ENCODE measurements around the gene USO1. TPM values are rescaled to one million over a fixed set of nuclear protein-coding genes. Genes with fewer than 3 reads are reported as not detected.

The USO1 gene
- total RNA-seq (2014; rRNA removed; shearing (Covaris generic)) (117 and 208 TPM in 2 replicates), polyA plus RNA-seq (2016; fragmentation: Nextera tagmentation; extraction: Ambion mirVana) (72.0 and 74.2 TPM in 2 replicates)

DNA sequence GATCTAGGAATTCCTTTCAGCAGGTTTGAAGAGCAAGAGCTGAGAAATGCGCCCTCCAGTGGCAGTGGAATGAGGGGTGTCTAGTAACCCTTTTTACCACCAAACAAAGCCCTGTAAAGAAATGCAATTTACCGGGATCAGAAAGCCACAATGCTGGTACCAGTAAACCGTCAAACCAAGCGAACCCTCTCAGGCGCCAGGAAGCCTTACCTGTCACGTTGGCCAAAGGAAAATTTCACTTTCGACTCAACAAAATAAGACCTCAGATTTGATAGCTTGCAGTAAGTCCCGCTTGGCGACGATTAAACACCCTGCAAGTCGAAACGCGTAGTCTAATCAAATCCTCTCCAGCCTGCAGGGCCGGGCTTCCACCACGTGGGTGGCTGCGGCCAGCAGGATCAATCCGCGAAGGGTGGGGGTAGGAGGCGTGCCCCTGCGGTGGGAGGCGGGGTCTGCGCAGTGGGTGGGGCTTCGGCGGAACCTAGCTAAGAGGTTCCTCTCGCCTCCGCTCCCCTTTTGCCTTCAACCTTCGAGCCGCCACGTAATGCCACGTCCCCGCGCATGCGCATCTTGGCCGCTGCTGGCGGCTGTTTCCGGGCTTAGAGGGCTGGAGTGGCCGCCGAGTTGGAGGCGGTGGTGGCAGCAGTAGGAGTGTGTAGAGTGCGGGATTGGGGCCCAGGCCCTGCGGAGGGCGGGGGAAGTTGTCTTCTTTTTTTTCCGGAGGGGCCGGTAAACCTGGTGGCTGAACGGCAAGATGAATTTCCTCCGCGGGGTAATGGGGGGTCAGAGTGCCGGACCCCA is at the start of gene USO1:
Gene USO1, plus strand, starts transcription at position 512 of the 801 bp plus-strand sequence. Its CDS starts 243 bp downstream, at position 755.
- TF ChIP-seq EZH2phosphoT487 (IDR thresholded peaks at IDR 0.05; ENCODE audit: insufficient read depth, low read depth), result no peak
- TF ChIP-seq EZH2 (IDR thresholded peaks at IDR 0.05; ENCODE audit: insufficient read depth, poor library complexity, severe bottlenecking), result no peak
- Histone ChIP-seq H3K79me2 (ENCODE audit: insufficient read depth) (peaks cover 78% of the 10 kb centered on the region), H3K4me1 (ENCODE audit: insufficient read depth) (peaks cover 29% of the 10 kb centered on the region), H3K4me3 (peak within 1 kb of the TSS; percentile 87), H4K20me1 (ENCODE audit: insufficient read depth) (no peaks in the 10 kb centered on the region), H3K36me3 (ENCODE audit: low read depth) (no peaks in the 10 kb centered on the region), H3K27ac (peak within 1 kb of the TSS; percentile 97), H3F3A (ENCODE audit: insufficient read depth) (peaks cover 14% of the 10 kb centered on the region), H3K9me3 (ENCODE audit: low read depth) (no peaks in the 10 kb centered on the region), H3K4me2 (ENCODE audit: unreplicated experiment) (peak within 1 kb of the TSS; percentile 96), H3K27me3 (replicated peaks; ENCODE audit: insufficient read depth) (no peaks in the 10 kb centered on the region), H2AFZ (peak within 1 kb of the TSS; percentile 93), H3K9me2 (ENCODE audit: insufficient read depth) (no peaks in the 10 kb centered on the region), H3K9ac (peak within 1 kb of the TSS; percentile 99)
- DNase-seq, result peak; percentile 99
- WGBS, 2 experiments (ENCODE audit: low coverage in 1 of 2, low lambda C conversion rate in 2 of 2, missing lambda C conversion rate in 2 of 2), result 1 to 2% methylated on average over 46 to 48 of the region's 48 CpGs
- in situ Hi-C loops (cut with MboI), result no loop called here

GRCh38 chr4:75675004-75675531 is 49.3 kb upstream of the USO1 start:
- peaks cover 27% of the 10 kb centered on the region for H3K4me1 ChIP-seq (ENCODE audit: insufficient read depth)
- H3K9me3 ChIP-seq (ENCODE audit: low read depth), result no peaks in the 10 kb centered on the region
- no peak overlapping the region for H3K27ac ChIP-seq
- in situ Hi-C loops (cut with MboI), result no loop called here
- H3K9me2 ChIP-seq (ENCODE audit: insufficient read depth), result no peaks in the 10 kb centered on the region
- 93 to 94% methylated on average over 11 of the region's 11 CpGs for WGBS, 2 experiments (ENCODE audit: low coverage in 1 of 2, low lambda C conversion rate in 2 of 2, missing lambda C conversion rate in 2 of 2)
- peaks cover 6% of the 10 kb centered on the region; the same call in 1 of the 2 replicates for H4K20me1 ChIP-seq (ENCODE audit: insufficient read depth)
- H3K79me2 ChIP-seq (ENCODE audit: insufficient read depth), result peaks cover 38% of the 10 kb centered on the region
- DNase-seq, result no peak
- no peaks in the 10 kb centered on the region for H3K36me3 ChIP-seq (ENCODE audit: low read depth)
- H3K27me3 ChIP-seq (replicated peaks; ENCODE audit: insufficient read depth), result no peaks in the 10 kb centered on the region
- no peak overlapping the region for H3K4me2 ChIP-seq (ENCODE audit: unreplicated experiment)
- no peak overlapping the region for H3K4me3 ChIP-seq
- no peak overlapping the region for H3K9ac ChIP-seq
- H2AFZ ChIP-seq, result no peak overlapping the region
- TF ChIP-seq EZH2phosphoT487 (IDR thresholded peaks at IDR 0.05; ENCODE audit: insufficient read depth, low read depth) (no peak), EZH2 (IDR thresholded peaks at IDR 0.05; ENCODE audit: insufficient read depth, poor library complexity, severe bottlenecking) (no peak)
- peaks cover 9% of the 10 kb centered on the region for H3F3A ChIP-seq (ENCODE audit: insufficient read depth)

GRCh38 chr4:75678473-75678872 is 45.9 kb upstream of the USO1 start:
- Histone ChIP-seq H3K4me3 (no peak overlapping the region), H4K20me1 (ENCODE audit: insufficient read depth) (no peaks in the 10 kb centered on the region), H3K27ac (no peak overlapping the region), H2AFZ (no peak overlapping the region), H3K4me2 (ENCODE audit: unreplicated experiment) (no peak overlapping the region), H3K9ac (no peak overlapping the region), H3K27me3 (replicated peaks; ENCODE audit: insufficient read depth) (no peaks in the 10 kb centered on the region), H3K9me2 (ENCODE audit: insufficient read depth) (no peaks in the 10 kb centered on the region), H3K9me3 (ENCODE audit: low read depth) (no peaks in the 10 kb centered on the region), H3K36me3 (ENCODE audit: low read depth) (no peaks in the 10 kb centered on the region), H3F3A (ENCODE audit: insufficient read depth) (peaks cover 9% of the 10 kb centered on the region), H3K79me2 (ENCODE audit: insufficient read depth) (peaks cover 8% of the 10 kb centered on the region; the same call in 1 of the 2 replicates), H3K4me1 (ENCODE audit: insufficient read depth) (peaks cover 8% of the 10 kb centered on the region; the same call in 1 of the 2 replicates)
- TF ChIP-seq EZH2phosphoT487 (IDR thresholded peaks at IDR 0.05; ENCODE audit: insufficient read depth, low read depth) (no peak), EZH2 (IDR thresholded peaks at IDR 0.05; ENCODE audit: insufficient read depth, poor library complexity, severe bottlenecking) (no peak)
- in situ Hi-C loops (cut with MboI), result no loop called here
- no peak for DNase-seq

DNA sequence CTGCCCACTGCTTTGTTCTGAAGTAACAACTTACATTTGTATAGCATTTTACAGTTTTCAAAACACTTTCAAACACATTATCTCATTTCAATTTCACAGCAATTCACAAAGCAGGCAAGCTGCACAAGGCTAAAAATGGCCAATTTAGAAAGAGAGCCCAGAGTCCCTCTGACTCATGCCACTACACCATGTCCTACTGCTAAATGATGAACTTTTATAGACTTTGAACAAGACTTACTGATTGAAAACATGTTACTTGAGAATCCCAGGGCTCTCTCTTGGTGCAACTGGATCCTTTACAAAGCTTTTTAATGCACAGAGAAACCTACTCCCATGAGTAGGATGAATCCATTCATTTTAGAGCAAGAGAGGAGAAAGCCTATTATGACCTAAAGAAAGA is 45.4 kb upstream of the USO1 start:
- Histone ChIP-seq H3K9ac (no peak overlapping the region), H3K9me2 (ENCODE audit: insufficient read depth) (no peaks in the 10 kb centered on the region), H3K4me3 (no peak overlapping the region), H3K27ac (no peak overlapping the region), H4K20me1 (ENCODE audit: insufficient read depth) (no peaks in the 10 kb centered on the region), H3K4me1 (ENCODE audit: insufficient read depth) (peaks cover 4% of the 10 kb centered on the region; the same call in 1 of the 2 replicates), H3K4me2 (ENCODE audit: unreplicated experiment) (no peak overlapping the region), H3K9me3 (ENCODE audit: low read depth) (no peaks in the 10 kb centered on the region), H3K27me3 (replicated peaks; ENCODE audit: insufficient read depth) (no peaks in the 10 kb centered on the region), H3F3A (ENCODE audit: insufficient read depth) (peaks cover 4% of the 10 kb centered on the region), H3K79me2 (ENCODE audit: insufficient read depth) (peaks cover 7% of the 10 kb centered on the region; the same call in 1 of the 2 replicates), H3K36me3 (ENCODE audit: low read depth) (no peaks in the 10 kb centered on the region), H2AFZ (no peak overlapping the region)
- peak; percentile 21 for DNase-seq
- TF ChIP-seq EZH2phosphoT487 (IDR thresholded peaks at IDR 0.05; ENCODE audit: insufficient read depth, low read depth) (no peak), EZH2 (IDR thresholded peaks at IDR 0.05; ENCODE audit: insufficient read depth, poor library complexity, severe bottlenecking) (no peak)
- in situ Hi-C loops (cut with MboI), result no loop called here
